H9 (cell line): Measurements from ENCODE around the gene DPPA4. TPM values are rescaled to one million over a fixed set of nuclear protein-coding genes. Genes with fewer than 3 reads are reported as not detected.
"Not testable (repeated sequence)": the region's sequence is repeated elsewhere in the genome, so short reads cannot be mapped to it uniquely, and the experiment has no call there.

ENCODE experiments used
- DNase-seq: peaks from one replicate; pipeline ENCODE4 v3.0.0-alpha.2; 2017
- H2AFZ ChIP-seq: one replicate; pipeline ENCODE4 v1.6.1; 2013; ENCODE audit warnings: mild to moderate bottlenecking, low read length, control low read depth, moderate library complexity
- H2AK5ac ChIP-seq: 2 replicates; pipeline ENCODE4 v1.6.1; 2013; ENCODE audit warnings: low read length, control low read depth, mixed read lengths; ENCODE audit not compliant: insufficient read length
- H2BK120ac ChIP-seq: one replicate; pipeline ENCODE4 v1.6.1; 2013; ENCODE audit warnings: low read depth, mild to moderate bottlenecking, low read length, control low read depth, inconsistent platforms; ENCODE audit not compliant: poor library complexity, severe bottlenecking
- H2BK12ac ChIP-seq: 2 replicates; pipeline ENCODE4 v1.6.1; 2013; ENCODE audit warnings: low read length, control low read depth, mixed read lengths, low read depth; ENCODE audit not compliant: insufficient read length
- H2BK15ac ChIP-seq: 2 replicates; pipeline ENCODE4 v1.6.1; 2013; ENCODE audit warnings: low read depth, low read length, control low read depth
- H2BK20ac ChIP-seq: one replicate; pipeline ENCODE4 v1.6.1; 2013; ENCODE audit warnings: low read depth, mild to moderate bottlenecking, low read length, control low read depth, inconsistent platforms; ENCODE audit not compliant: poor library complexity, severe bottlenecking
- H2BK5ac ChIP-seq: 2 replicates; pipeline ENCODE4 v1.6.1; 2013; ENCODE audit warnings: low read length, control low read depth, mixed read lengths; ENCODE audit not compliant: insufficient read length
- H3K14ac ChIP-seq: 2 replicates; pipeline ENCODE4 v1.6.1; 2013; ENCODE audit warnings: low read length, control low read depth; ENCODE audit not compliant: insufficient read depth
- H3K18ac ChIP-seq: 2 replicates; pipeline ENCODE4 v1.6.1; 2013; ENCODE audit warnings: low read depth, mild to moderate bottlenecking, mixed read lengths, low read length, control low read depth; ENCODE audit not compliant: insufficient read length
- H3K23ac ChIP-seq: 2 replicates; pipeline ENCODE4 v1.6.1; 2013; ENCODE audit warnings: low read length, control low read depth, mixed read lengths, low read depth; ENCODE audit not compliant: insufficient read length
- H3K23me2 ChIP-seq: 2 replicates; pipeline ENCODE4 v1.6.1; 2013; ENCODE audit warnings: low read depth, mild to moderate bottlenecking, mixed read lengths, low read length, control low read depth; ENCODE audit not compliant: insufficient read length, poor library complexity, severe bottlenecking
- H3K27ac ChIP-seq: 2 replicates; pipeline ENCODE4 v1.5.1; 2013; ENCODE audit warnings: low read length, control low read depth, mixed read lengths, low read depth; ENCODE audit not compliant: insufficient read length
- H3K27me3 ChIP-seq: 2 replicates; pipeline ENCODE4 v1.6.1; 2013; ENCODE audit warnings: low read length, control low read depth, inconsistent platforms; ENCODE audit not compliant: insufficient read depth
- H3K4ac ChIP-seq: 2 replicates; pipeline ENCODE4 v1.6.1; 2013; ENCODE audit warnings: low read depth, mild to moderate bottlenecking, control low read depth, inconsistent platforms, low read length, moderate library complexity
- H3K4me1 ChIP-seq: 2 replicates; pipeline ENCODE4 v1.6.1; 2013; ENCODE audit warnings: low read length, control low read depth, inconsistent platforms; ENCODE audit not compliant: insufficient read depth
- H3K4me2 ChIP-seq: 2 replicates; pipeline ENCODE4 v1.6.1; 2013; ENCODE audit warnings: low read length, control low read depth, mixed read lengths; ENCODE audit not compliant: insufficient read length, insufficient read depth
- H3K56ac ChIP-seq: 2 replicates; pipeline ENCODE4 v1.6.1; 2013; ENCODE audit warnings: low read depth, mild to moderate bottlenecking, mixed read lengths, low read length, control low read depth; ENCODE audit not compliant: insufficient read length
- H3K79me1 ChIP-seq: 2 replicates; pipeline ENCODE4 v1.6.1; 2013; ENCODE audit warnings: low read depth, mild to moderate bottlenecking, moderate library complexity, low read length, control low read depth, inconsistent platforms; ENCODE audit not compliant: insufficient read depth, poor library complexity, severe bottlenecking
- H3K79me2 ChIP-seq: 2 replicates; pipeline ENCODE4 v1.6.1; 2013; ENCODE audit warnings: low read length, control low read depth, inconsistent platforms; ENCODE audit not compliant: insufficient read depth
- H3K9ac ChIP-seq: 2 replicates; pipeline ENCODE4 v1.6.1; 2013; ENCODE audit warnings: low read length, control low read depth, mixed read lengths; ENCODE audit not compliant: insufficient read length; ENCODE audit errors: extremely low read depth
- H3K9me3 ChIP-seq: one replicate; pipeline ENCODE4 v1.6.1; 2013; ENCODE audit warnings: low read depth, low read length, inconsistent platforms; ENCODE audit not compliant: control insufficient read depth
- H3T11ph ChIP-seq: one replicate; pipeline ENCODE4 v1.6.1; 2013; ENCODE audit warnings: mild to moderate bottlenecking, low read length, control low read depth, inconsistent platforms
- H4K20me1 ChIP-seq: one replicate; pipeline ENCODE4 v1.6.1; 2013; ENCODE audit not compliant: control insufficient read depth, insufficient read length, insufficient read depth
- H4K5ac ChIP-seq: 2 replicates; pipeline ENCODE4 v1.6.1; 2013; ENCODE audit warnings: low read depth, mild to moderate bottlenecking, mixed read lengths, low read length, control low read depth; ENCODE audit not compliant: insufficient read length
- H4K8ac ChIP-seq: replicated peaks from 2 replicates; pipeline ENCODE4 v1.6.1; 2013; ENCODE audit warnings: low read length, control low read depth, mixed read lengths, low read depth; ENCODE audit not compliant: insufficient read length
- H4K91ac ChIP-seq: 2 replicates; pipeline ENCODE4 v1.6.1; 2013; ENCODE audit warnings: low read depth, mild to moderate bottlenecking, moderate library complexity, mixed read lengths, low read length, control low read depth; ENCODE audit not compliant: insufficient read length
- H3K27ac Mint-ChIP-seq, 3 experiments: 2 replicates in 2 of 3; 3 replicates in 1 of 3; pipeline ENCODE4 v1.8.0; 2020 to 2021; ENCODE audit warnings: mixed read lengths in 3 of 3, mild to moderate bottlenecking in 1 of 3, moderate library complexity in 1 of 3
- H3K27me3 Mint-ChIP-seq: 2 replicates; pipeline ENCODE4 v1.8.0; 2021; ENCODE audit warnings: low read depth, mild to moderate bottlenecking, moderate library complexity, mixed read lengths
- H3K36me3 Mint-ChIP-seq, 3 experiments: 2 replicates in 2 of 3; 3 replicates in 1 of 3; pipeline ENCODE4 v1.8.0; 2020 to 2021; ENCODE audit warnings: low read depth in 3 of 3, mixed read lengths in 3 of 3; ENCODE audit not compliant: insufficient read depth in 1 of 3
- H3K4me1 Mint-ChIP-seq, 2 experiments: 2 replicates each; pipeline ENCODE4 v1.8.0; 2020; ENCODE audit warnings: mixed read lengths in 2 of 2
- H3K4me3 Mint-ChIP-seq, 2 experiments: 2 replicates in 1 of 2; 3 replicates in 1 of 2; pipeline ENCODE4 v1.8.0; 2020 to 2021; ENCODE audit warnings: mild to moderate bottlenecking in 2 of 2, mixed read lengths in 2 of 2, moderate library complexity in 1 of 2
- H3K9me3 Mint-ChIP-seq, 2 experiments: 2 replicates in 1 of 2; 3 replicates in 1 of 2; pipeline ENCODE4 v1.8.0; 2020; ENCODE audit warnings: mild to moderate bottlenecking in 2 of 2, mixed read lengths in 2 of 2, moderate library complexity in 1 of 2
- CTCF ChIP-seq: fragments of 200-600 bp; sonication (generic); conservative IDR thresholded peaks from 3 replicates; pipeline ENCODE4 v1.8.0; 2021; ENCODE audit warnings: antibody characterized with exemption, mild to moderate bottlenecking
- WGBS: extraction: QIAGEN DNeasy Blood & Tissue Kit; methylation state at CpG from one replicate; pipeline ENCODE4 v1.1.7; 2013; ENCODE audit warnings: missing lambda C conversion rate, low lambda C conversion rate, mixed read lengths; ENCODE audit not compliant: insufficient read length; ENCODE audit errors: extremely low coverage; 5-methylcytosine and 5-hydroxymethylcytosine counted together
- total RNA-seq: library from RNA; stranded (reverse); gene quantifications from 2 replicates; pipeline ENCODE4 v1.2.1, GENCODE V29; 2021

Gene DPPA4
- total RNA-seq, 1 experiment from 2014 or later = 821 TPM

GRCh38 chr3:109362823-109363222 is 25.5 kb upstream of the DPPA4 start:
- Histone ChIP-seq H3K79me2 (no peaks in the 10 kb centered on the region), H4K5ac (no peak overlapping the region), H2AFZ (no peak overlapping the region), H3K4me1 (no peaks in the 10 kb centered on the region), H2AK5ac (no peak overlapping the region), H3K4me2 (no peak overlapping the region), H2BK120ac (no peak overlapping the region), H3K9me3 (no peaks in the 10 kb centered on the region), H3K18ac (no peak overlapping the region), H3K27me3 (no peaks in the 10 kb centered on the region), H4K20me1 (no peaks in the 10 kb centered on the region), H3K14ac (no peak overlapping the region), H3K23ac (no peak overlapping the region), H3K79me1 (no peaks in the 10 kb centered on the region), H3K9ac (no peak overlapping the region), H2BK15ac (no peak overlapping the region), H3T11ph (no peak overlapping the region), H3K23me2 (no peaks in the 10 kb centered on the region), H3K4ac (no peak overlapping the region), H4K91ac (no peak overlapping the region), H3K56ac (no peak overlapping the region), H3K27ac (no peak overlapping the region), H4K8ac (no peak overlapping the region), H2BK5ac (no peak overlapping the region), H2BK20ac (no peak overlapping the region), H2BK12ac (no peak overlapping the region)
- H3K27ac Mint-ChIP-seq = peak overlapping the region in 1 of 3 experiments; percentile 36; a peak in 3 of 7 replicates
- peaks cover under 1 to 12% of the 10 kb centered on the region in 2 experiments for H3K4me1 Mint-ChIP-seq
- DNase-seq = no peak
- H3K27me3 Mint-ChIP-seq = no peaks in the 10 kb centered on the region
- WGBS = no CpG with 5 or more reads among the region's 4 CpGs
- peaks cover 5 to 17% (median 8%) of the 10 kb centered on the region in 3 experiments; a peak in 4 of 7 replicates for H3K36me3 Mint-ChIP-seq
- no peaks in the 10 kb centered on the region for H3K9me3 Mint-ChIP-seq
- TF ChIP-seq CTCF = no peak
- no peak overlapping the region; a peak in 1 of 5 replicates for H3K4me3 Mint-ChIP-seq

- not testable (repeated sequence) for H3K18ac ChIP-seq, H3T11ph ChIP-seq, H3K14ac ChIP-seq, H3K23ac ChIP-seq, H3K4ac ChIP-seq, H4K91ac ChIP-seq, H3K9me3 Mint-ChIP-seq, H3K56ac ChIP-seq, H3K4me3 Mint-ChIP-seq, DNase-seq, H2BK12ac ChIP-seq, H3K79me2 ChIP-seq, H2AK5ac ChIP-seq, H4K5ac ChIP-seq, H2AFZ ChIP-seq, H4K8ac ChIP-seq, H3K27ac ChIP-seq, H3K79me1 ChIP-seq, H2BK15ac ChIP-seq, H3K27me3 ChIP-seq, H2BK120ac ChIP-seq, H3K9ac ChIP-seq, H2BK20ac ChIP-seq, H2BK5ac ChIP-seq, H3K23me2 ChIP-seq, H3K9me3 ChIP-seq, H3K4me2 ChIP-seq, H3K27me3 Mint-ChIP-seq, H4K20me1 ChIP-seq
- H3K27ac Mint-ChIP-seq = peak overlapping the region in 2 of 3 experiments; percentile 85 to 86; a peak in 3 of 7 replicates
- peaks cover 11% of the 10 kb centered on the region for H3K4me1 ChIP-seq
- H3K4me1 Mint-ChIP-seq = peaks cover 33 to 41% of the 10 kb centered on the region in 2 experiments
- WGBS = no CpG with 5 or more reads among the region's 2 CpGs
- peaks cover 3 to 19% (median 4%) of the 10 kb centered on the region in 3 experiments; a peak in 4 of 7 replicates for H3K36me3 Mint-ChIP-seq
Observed at GRCh38 chr3:109358809-109359208, 21.5 kb upstream of the DPPA4 start.
